Tibial artery (tissue), 4 donors: ENCODE results near the gene PTPRJ.

ENCODE experiments used
- DNase-seq, 2 donors: peaks; one replicate each; pipeline ENCODE4 v3.0.0-alpha.2; 2019
- H3K27ac ChIP-seq, 2 donors: fragments of 200-600 bp; sonication (generic) in 1 of 2; 1 replicate in 1 of 2; 2 replicates in 1 of 2; pipeline ENCODE4 v1.5.1; 2018 to 2019; ENCODE audit warnings: mild to moderate bottlenecking in 1 of 2
- H3K27me3 ChIP-seq, 2 donors: fragments of 200-600 bp; sonication (generic) in 1 of 2; one replicate each; pipeline versions ENCODE4 v1.5.1 to v1.6.0; 2016 to 2019
- H3K36me3 ChIP-seq, 3 donors: fragments of 200-600 bp; sonication (generic) in 2 of 3; one replicate each; pipeline ENCODE4 v1.5.1; 2016 to 2019; ENCODE audit warnings: mild to moderate bottlenecking in 2 of 3
- H3K4me1 ChIP-seq, 4 donors: fragments of 200-600 bp; sonication (generic) in 2 of 4; 1 replicate in 3 of 4; 2 replicates in 1 of 4; pipeline ENCODE4 v1.5.1; 2016 to 2019
- H3K4me3 ChIP-seq, 2 donors: fragments of 200-600 bp; sonication (generic) in 1 of 2; 1 replicate in 1 of 2; 2 replicates in 1 of 2; pipeline ENCODE4 v1.5.1; 2018 to 2019; ENCODE audit warnings: mild to moderate bottlenecking in 2 of 2
- H3K9me3 ChIP-seq, 3 donors: fragments of 200-600 bp; sonication (generic) in 1 of 3; one replicate each; pipeline ENCODE4 v1.5.1; 2016 to 2019
- CTCF ChIP-seq, 2 experiments: fragments of 200-600 bp in 1 of 2; fragments of 450-650 bp in 1 of 2; IDR thresholded peaks; one replicate each; pipeline ENCODE4 v1.5.1; 2017 to 2019; ENCODE audit warnings: antibody characterized with exemption in 2 of 2, mild to moderate bottlenecking in 1 of 2, moderate library complexity in 1 of 2
- intact Hi-C: fragments of 100-400 bp; cut with DNase I; formaldehyde crosslinking; loops from one replicate; pipeline ENCODE4 v1.15.0; 2023; ENCODE audit warnings: low total_unique reads

The PTPRJ gene

DNA sequence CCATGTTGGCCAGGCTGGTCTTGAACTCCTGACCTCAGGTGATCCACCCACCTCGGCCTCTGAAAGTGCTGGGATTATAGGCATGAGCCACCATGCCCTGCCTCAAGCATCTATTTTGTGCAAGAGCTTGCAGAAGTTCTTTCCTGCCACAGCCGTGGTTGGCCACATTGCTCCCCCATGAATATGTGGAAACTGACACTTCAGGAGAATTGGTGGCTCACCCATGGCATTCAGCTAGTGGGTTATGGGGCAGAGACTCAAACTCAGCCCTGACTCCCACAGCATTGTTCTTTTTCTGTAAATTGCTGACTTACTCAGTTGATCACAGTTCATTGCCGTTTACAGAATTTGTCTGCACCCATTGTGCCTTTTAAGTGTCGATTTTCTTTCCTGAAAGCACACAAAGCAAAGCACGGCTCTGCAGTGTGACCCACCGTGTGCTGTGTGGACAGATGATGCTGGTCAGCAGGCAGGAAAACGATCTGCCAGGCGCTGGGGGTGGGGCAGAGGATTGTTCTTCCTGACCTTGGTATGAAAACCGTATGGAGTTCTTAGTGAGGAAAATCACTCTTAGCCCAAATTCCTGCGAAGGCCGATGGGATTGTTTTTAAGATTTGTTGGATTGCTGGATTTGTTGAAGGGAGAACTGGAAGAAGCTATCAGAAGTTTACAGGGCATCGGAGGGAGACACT lies 115.6 kb downstream of the PTPRJ start:
- Histone ChIP-seq H3K4me1 (peaks cover 0 to 3% (median 0%) of the 10 kb centered on the region in 4 donors), H3K4me3 (no peak overlapping the region), H3K27me3 (no peaks in the 10 kb centered on the region), H3K27ac (no peak overlapping the region), H3K9me3 (no peaks in the 10 kb centered on the region), H3K36me3 (no peaks in the 10 kb centered on the region)
- intact Hi-C loops: no loop called here
- TF ChIP-seq CTCF (IDR thresholded peaks at IDR 0.05): no peak
- DNase-seq: no peak

DNA sequence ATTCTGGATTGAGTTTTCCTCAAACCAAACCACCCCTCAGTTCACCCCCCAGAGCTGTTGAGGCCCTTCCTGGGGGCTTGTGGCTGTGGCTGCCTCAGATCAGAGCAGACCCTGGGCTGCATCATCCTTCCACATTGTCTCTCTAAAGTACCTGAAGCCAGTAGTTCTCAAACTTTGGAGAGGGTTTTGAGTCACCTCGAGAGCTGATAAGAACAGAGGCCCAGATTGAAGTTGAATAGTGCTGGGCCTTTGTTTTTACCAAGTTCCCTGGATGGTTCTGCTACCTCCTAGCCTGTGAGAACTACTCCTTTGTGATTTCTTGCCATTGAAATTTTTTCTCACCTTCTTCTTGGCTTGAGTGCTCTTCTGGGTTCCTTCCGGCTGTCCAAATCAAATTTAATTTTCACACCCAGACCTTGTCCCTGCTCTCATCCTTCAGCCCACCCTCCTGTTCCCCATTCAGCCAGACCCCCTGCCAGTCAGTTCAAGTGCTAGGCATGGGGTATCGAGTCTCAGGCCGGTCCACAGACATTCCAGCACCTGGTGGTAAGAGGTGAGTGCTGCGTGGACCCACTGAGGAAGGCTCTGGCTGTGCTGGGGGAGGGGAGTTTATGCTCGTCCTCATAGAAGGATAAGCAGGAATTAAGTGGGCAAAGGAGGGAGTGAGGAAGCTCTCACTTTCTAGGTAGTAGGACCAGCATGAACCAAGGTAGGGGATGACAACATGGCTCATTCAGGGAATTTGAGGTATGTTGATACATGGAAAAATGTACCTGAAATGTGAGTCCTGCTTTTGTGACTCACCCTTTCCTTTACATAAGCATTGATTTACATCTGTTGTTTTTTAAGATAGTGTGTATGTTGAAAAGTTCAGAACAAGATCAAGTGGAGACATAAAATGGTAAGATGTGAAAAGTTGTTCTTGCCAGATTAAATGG lies 116.5 kb downstream of the PTPRJ start:
- no peak overlapping the region for H3K4me3 ChIP-seq
- H3K36me3 ChIP-seq: no peaks in the 10 kb centered on the region
- DNase-seq: no peak
- peaks cover 0 to 3% (median 0%) of the 10 kb centered on the region in 4 donors for H3K4me1 ChIP-seq
- no peak overlapping the region for H3K27ac ChIP-seq
- TF ChIP-seq CTCF (IDR thresholded peaks at IDR 0.05): no peak
- H3K9me3 ChIP-seq: no peaks in the 10 kb centered on the region
- intact Hi-C loops: no loop called here
- no peaks in the 10 kb centered on the region for H3K27me3 ChIP-seq

GRCh38 chr11:48098024-48098423 lies 117.7 kb downstream of the PTPRJ start:
- H3K9me3 ChIP-seq: no peaks in the 10 kb centered on the region
- no peak for DNase-seq
- H3K4me1 ChIP-seq: peaks cover 0 to 3% (median 0%) of the 10 kb centered on the region in 4 donors
- H3K27ac ChIP-seq: no peak overlapping the region
- no peak for TF ChIP-seq CTCF (IDR thresholded peaks at IDR 0.05)
- no peak overlapping the region for H3K4me3 ChIP-seq
- no peaks in the 10 kb centered on the region for H3K36me3 ChIP-seq
- no peaks in the 10 kb centered on the region for H3K27me3 ChIP-seq
- intact Hi-C loops: no loop called here

DNA sequence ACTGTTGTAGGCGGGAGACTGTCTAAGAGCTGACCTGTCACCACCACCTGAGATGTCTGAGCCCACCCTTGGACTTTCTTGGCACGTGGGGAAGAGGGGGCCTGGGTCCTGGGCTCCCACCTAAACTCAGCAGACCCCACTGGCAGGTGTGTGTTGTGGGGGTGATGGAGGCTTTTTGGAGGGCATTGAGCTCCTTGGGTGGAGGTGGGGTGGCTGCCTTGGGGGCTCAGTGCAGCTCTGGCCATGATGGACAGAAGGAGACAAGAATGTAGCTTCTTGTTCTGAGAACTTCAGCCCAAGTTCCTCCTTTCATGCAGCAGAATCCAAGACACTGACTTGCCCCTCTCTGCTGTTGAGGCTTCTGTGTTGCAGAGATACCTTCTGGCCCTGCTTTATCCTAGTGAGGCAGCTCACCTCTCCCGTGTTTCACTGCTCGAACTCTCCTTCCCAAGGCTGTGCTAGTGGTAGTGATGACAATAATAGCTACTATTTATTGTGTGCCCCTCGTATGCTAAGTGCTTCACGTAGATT lies 119.6 kb downstream of the PTPRJ start:
- H3K27me3 ChIP-seq: no peaks in the 10 kb centered on the region
- no peak for DNase-seq
- peaks cover 0 to 11% (median 7%) of the 10 kb centered on the region in 4 donors for H3K4me1 ChIP-seq
- H3K9me3 ChIP-seq: no peaks in the 10 kb centered on the region
- intact Hi-C loops: no loop called here
- H3K4me3 ChIP-seq: no peak overlapping the region
- no peak overlapping the region for H3K27ac ChIP-seq
- H3K36me3 ChIP-seq: no peaks in the 10 kb centered on the region
- no peak for TF ChIP-seq CTCF (IDR thresholded peaks at IDR 0.05)

- H3K4me3 ChIP-seq: no peak overlapping the region
- intact Hi-C loops: no loop called here
Measured at GRCh38 chr11:48101044-48101733, 120.8 kb downstream of the PTPRJ start.

More at GRCh38 chr11:48101044-48101733, 120.8 kb downstream of the PTPRJ start:
- no peak for TF ChIP-seq CTCF (IDR thresholded peaks at IDR 0.05)
- Histone ChIP-seq H3K27me3 (no peaks in the 10 kb centered on the region), H3K4me1 (peaks cover 0 to 13% (median 6%) of the 10 kb centered on the region in 4 donors), H3K9me3 (no peaks in the 10 kb centered on the region), H3K36me3 (no peaks in the 10 kb centered on the region), H3K27ac (no peak overlapping the region)
- no peak for DNase-seq
